Activated gamma-delta T cell treated with anti-CD3 and anti-CD28 coated beads, Interleukin-2, amount 50 U/mL, for 16 hours (primary cell): ENCODE measurements around the gene ROMO1.

ENCODE experiments used
- DNase-seq: peaks from one replicate; pipeline ENCODE4 v3.0.0-alpha.2; 2020; ENCODE audit warnings: low read depth

The ROMO1 gene

GRCh38 chr20:35699127-35699956 is at the start of gene ROMO1, which contains the start of gene NFS1:
Gene ROMO1, plus strand, starts transcription at chr20:35699405. Its CDS starts 228 bp downstream, at chr20:35699633.
Gene NFS1, minus strand, starts transcription at chr20:35699352. Its CDS starts 64 bp downstream, at chr20:35699288.
- peak; percentile 79 for DNase-seq

- DNase-seq = no peak
These were observed 48.6 kb upstream of the ROMO1 start for GRCh38 chr20:35650632-35651031.

GRCh38 chr20:35651958-35652357 is 47.2 kb upstream of the ROMO1 start:
- DNase-seq = no peak

GRCh38 chr20:35652641-35653429 is 46.4 kb upstream of the ROMO1 start:
- no peak for DNase-seq

- no peak for DNase-seq
These were observed 45.8 kb upstream of the ROMO1 start for GRCh38 chr20:35653430-35653734.

GRCh38 chr20:35653893-35654292 is 45.3 kb upstream of the ROMO1 start:
- no peak for DNase-seq

- no peak for DNase-seq
These were observed 44.8 kb upstream of the ROMO1 start for GRCh38 chr20:35654415-35654814.

GRCh38 chr20:35657271-35657670 is 41.9 kb upstream of the ROMO1 start:
- no peak for DNase-seq

GRCh38 chr20:35660122-35660937 is 38.9 kb upstream of the ROMO1 start:
- no peak for DNase-seq

- DNase-seq = no peak
These were observed 38.2 kb upstream of the ROMO1 start for GRCh38 chr20:35661053-35661452.

GRCh38 chr20:35661908-35662307 is 37.3 kb upstream of the ROMO1 start:
- no peak for DNase-seq

- DNase-seq = no peak
These were observed 36.7 kb upstream of the ROMO1 start for GRCh38 chr20:35662551-35662950.

GRCh38 chr20:35663516-35664465 is 35.4 kb upstream of the ROMO1 start:
- peak; percentile 57 for DNase-seq

GRCh38 chr20:35664466-35665206 is 34.6 kb upstream of the ROMO1 start, which contains the start of the genes CPNE1 and RBM12:
Gene CPNE1, minus strand, starts transcription at chr20:35664900. Its CDS starts 31,977 bp downstream, at chr20:35632923.
Gene RBM12, minus strand, starts transcription at chr20:35664900. Its CDS starts 9,578 bp downstream, at chr20:35655322.
- peak; percentile 89 for DNase-seq

GRCh38 chr20:35665949-35666288 is 33.3 kb upstream of the ROMO1 start:
- no peak for DNase-seq

GRCh38 chr20:35669221-35669620 is 30.0 kb upstream of the ROMO1 start:
- no peak for DNase-seq

GRCh38 chr20:35669681-35670080 is 29.5 kb upstream of the ROMO1 start:
- no peak for DNase-seq

GRCh38 chr20:35673884-35674283 is 25.3 kb upstream of the ROMO1 start:
- no peak for DNase-seq

- DNase-seq = no peak
These were observed 24.3 kb upstream of the ROMO1 start for GRCh38 chr20:35674921-35675320.

GRCh38 chr20:35680452-35681183 is 18.6 kb upstream of the ROMO1 start:
- no peak for DNase-seq
